ENCODE data around the gene HUNK. TPM values are rescaled to one million over a fixed set of nuclear protein-coding genes. Genes with fewer than 3 reads are reported as not detected.
A peak's percentile ranks its signal among the peaks of the same experiment; 100 is the strongest.
"Not testable (repeated sequence)": the region's sequence is repeated elsewhere in the genome, so short reads cannot be mapped to it uniquely, and the experiment has no call there.

The HUNK gene
- polyA plus RNA-seq, 1 donor = 9.1 TPM

DNA sequence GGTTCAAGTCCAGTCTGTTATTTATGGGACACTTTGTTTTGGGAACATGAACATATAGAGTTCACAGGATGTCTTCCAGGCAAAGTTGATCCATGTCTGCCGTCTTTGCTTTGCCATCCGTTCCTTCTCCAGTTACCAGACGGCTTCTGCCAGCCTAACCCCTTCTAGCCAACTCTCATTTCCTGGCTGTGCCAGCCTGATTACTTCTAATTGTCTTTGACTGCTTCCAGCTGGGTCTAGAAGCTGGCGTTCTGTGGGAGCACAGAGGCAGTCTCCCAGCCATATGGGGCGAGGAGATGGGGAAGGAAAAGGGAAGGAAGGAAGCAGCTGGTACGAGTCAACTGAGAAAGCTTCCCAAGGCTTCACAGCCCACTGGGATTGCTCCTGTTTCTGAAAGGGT is 3.1 kb upstream of the HUNK start:
- H3K36me3 ChIP-seq (ENCODE audit: control insufficient read depth, insufficient read depth, low read length) = no peaks in the 10 kb centered on the region
- no peak overlapping the region for H3K4me3 ChIP-seq (ENCODE audit: low read length)
- DNase-seq = no peak
- 100% methylated on average over 1 of the region's 6 CpGs for WGBS (ENCODE audit: insufficient coverage, low lambda C conversion rate)
- H3K4me1 ChIP-seq (ENCODE audit: control insufficient read depth, insufficient read depth, low read length) = peaks cover 7% of the 10 kb centered on the region
- H3K27me3 ChIP-seq (ENCODE audit: control insufficient read depth, insufficient read depth, low read length) = no peaks in the 10 kb centered on the region
- H3K27ac ChIP-seq (ENCODE audit: low read length) = no peak overlapping the region
- no peaks in the 10 kb centered on the region for H3K9me3 ChIP-seq (ENCODE audit: control insufficient read depth, low read depth, low read length)

DNA sequence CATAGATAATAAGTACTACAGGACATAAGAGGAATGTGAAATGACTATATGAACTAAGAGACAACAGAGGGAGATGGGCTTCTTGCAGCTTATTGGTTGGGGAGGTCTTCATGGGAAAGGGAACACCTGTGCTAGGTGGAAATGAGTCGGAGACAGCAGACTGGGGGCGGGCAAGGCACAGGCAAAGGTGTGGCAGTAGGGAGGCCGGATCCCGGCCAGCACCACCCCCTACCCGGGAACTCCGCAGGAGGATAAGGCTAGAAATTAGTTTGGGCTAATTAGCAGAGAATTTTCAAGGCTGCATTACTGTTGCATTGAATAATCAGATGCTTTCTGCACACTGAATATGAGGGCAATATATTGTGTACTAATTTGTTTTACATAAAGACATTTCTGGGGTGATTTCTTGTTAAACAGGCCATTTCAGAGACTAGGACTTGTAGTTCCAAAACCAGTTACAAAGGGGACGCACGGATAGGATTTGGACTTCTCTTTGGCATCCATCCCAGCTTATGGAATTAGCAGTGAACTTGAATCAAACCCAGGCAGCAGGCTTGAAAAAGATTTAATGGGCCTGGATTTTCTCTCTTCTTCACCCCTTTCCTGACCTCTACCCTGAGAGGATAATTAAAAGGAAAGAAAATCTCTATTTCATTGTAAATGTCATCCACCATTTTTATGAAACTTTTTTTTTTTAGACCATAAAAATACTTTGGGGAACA is 2.2 kb upstream of the HUNK start:
- H3K27ac ChIP-seq (ENCODE audit: low read length) = no peak overlapping the region
- no peak overlapping the region for H3K4me3 ChIP-seq (ENCODE audit: low read length)
- H3K27me3 ChIP-seq (ENCODE audit: control insufficient read depth, insufficient read depth, low read length) = no peaks in the 10 kb centered on the region
- peaks cover 12% of the 10 kb centered on the region for H3K4me1 ChIP-seq (ENCODE audit: control insufficient read depth, insufficient read depth, low read length)
- DNase-seq = no peak
- H3K36me3 ChIP-seq (ENCODE audit: control insufficient read depth, insufficient read depth, low read length) = no peaks in the 10 kb centered on the region
- no CpG with 5 or more reads among the region's 8 CpGs for WGBS (ENCODE audit: insufficient coverage, low lambda C conversion rate)
- no peaks in the 10 kb centered on the region for H3K9me3 ChIP-seq (ENCODE audit: control insufficient read depth, low read depth, low read length)

GRCh38 chr21:31871371-31871770 is 1.4 kb upstream of the HUNK start:
- not testable (repeated sequence) for DNase-seq; H3K36me3 ChIP-seq (ENCODE audit: control insufficient read depth, insufficient read depth, low read length); H3K27me3 ChIP-seq (ENCODE audit: control insufficient read depth, insufficient read depth, low read length); H3K4me1 ChIP-seq (ENCODE audit: control insufficient read depth, insufficient read depth, low read length); H3K27ac ChIP-seq (ENCODE audit: low read length); H3K4me3 ChIP-seq (ENCODE audit: low read length); H3K9me3 ChIP-seq (ENCODE audit: control insufficient read depth, low read depth, low read length)
- no CpG with 5 or more reads among the region's 14 CpGs for WGBS (ENCODE audit: insufficient coverage, low lambda C conversion rate)

GRCh38 chr21:31872072-31872451 is 758 bp upstream of the HUNK start:
- H3K4me1 ChIP-seq (ENCODE audit: control insufficient read depth, insufficient read depth, low read length) = peaks cover 10% of the 10 kb centered on the region
- no peaks in the 10 kb centered on the region for H3K27me3 ChIP-seq (ENCODE audit: control insufficient read depth, insufficient read depth, low read length)
- WGBS (ENCODE audit: insufficient coverage, low lambda C conversion rate) = no CpG with 5 or more reads among the region's 12 CpGs
- peak overlapping the region; percentile 81 for H3K4me3 ChIP-seq (ENCODE audit: low read length)
- DNase-seq = no peak
- H3K27ac ChIP-seq (ENCODE audit: low read length) = peak overlapping the region; percentile 77
- no peaks in the 10 kb centered on the region for H3K36me3 ChIP-seq (ENCODE audit: control insufficient read depth, insufficient read depth, low read length)
- no peaks in the 10 kb centered on the region for H3K9me3 ChIP-seq (ENCODE audit: control insufficient read depth, low read depth, low read length)

GRCh38 chr21:31873275-31873695 is 465 bp downstream of the HUNK start:
- Histone ChIP-seq H3K4me3 (ENCODE audit: low read length) (peak overlapping the region; percentile 81), H3K27ac (ENCODE audit: low read length) (no peak overlapping the region), H3K27me3 (ENCODE audit: control insufficient read depth, insufficient read depth, low read length) (no peaks in the 10 kb centered on the region), H3K36me3 (ENCODE audit: control insufficient read depth, insufficient read depth, low read length) (no peaks in the 10 kb centered on the region), H3K4me1 (ENCODE audit: control insufficient read depth, insufficient read depth, low read length) (peaks cover 13% of the 10 kb centered on the region), H3K9me3 (ENCODE audit: control insufficient read depth, low read depth, low read length) (no peaks in the 10 kb centered on the region)
- peak; percentile 16 to 76 for DNase-seq
- WGBS (ENCODE audit: insufficient coverage, low lambda C conversion rate) = no CpG with 5 or more reads among the region's 58 CpGs

- WGBS (ENCODE audit: insufficient coverage, low lambda C conversion rate) = no CpG with 5 or more reads among the region's 77 CpGs
- H3K36me3 ChIP-seq (ENCODE audit: control insufficient read depth, insufficient read depth, low read length) = no peaks in the 10 kb centered on the region
- H3K27ac ChIP-seq (ENCODE audit: low read length) = peak overlapping the region; percentile 64
- no peaks in the 10 kb centered on the region for H3K9me3 ChIP-seq (ENCODE audit: control insufficient read depth, low read depth, low read length)
- peaks cover 13% of the 10 kb centered on the region for H3K4me1 ChIP-seq (ENCODE audit: control insufficient read depth, insufficient read depth, low read length)
- no peaks in the 10 kb centered on the region for H3K27me3 ChIP-seq (ENCODE audit: control insufficient read depth, insufficient read depth, low read length)
- peak overlapping the region; percentile 81 for H3K4me3 ChIP-seq (ENCODE audit: low read length)
- DNase-seq = peak; percentile 50 to 72
These were observed 1.1 kb downstream of the HUNK start for GRCh38 chr21:31873696-31874599.

- Histone ChIP-seq H3K4me3 (ENCODE audit: low read length) (peak overlapping the region; percentile 81), H3K9me3 (ENCODE audit: control insufficient read depth, low read depth, low read length) (no peaks in the 10 kb centered on the region), H3K36me3 (ENCODE audit: control insufficient read depth, insufficient read depth, low read length) (peaks cover 3% of the 10 kb centered on the region), H3K27me3 (ENCODE audit: control insufficient read depth, insufficient read depth, low read length) (no peaks in the 10 kb centered on the region), H3K4me1 (ENCODE audit: control insufficient read depth, insufficient read depth, low read length) (peaks cover 13% of the 10 kb centered on the region), H3K27ac (ENCODE audit: low read length) (peak overlapping the region; percentile 14)
- peak; percentile 31 to 64 for DNase-seq
- WGBS (ENCODE audit: insufficient coverage, low lambda C conversion rate) = no CpG with 5 or more reads among the region's 12 CpGs
These were observed 2.0 kb downstream of the HUNK start for GRCh38 chr21:31874812-31875212.

DNA sequence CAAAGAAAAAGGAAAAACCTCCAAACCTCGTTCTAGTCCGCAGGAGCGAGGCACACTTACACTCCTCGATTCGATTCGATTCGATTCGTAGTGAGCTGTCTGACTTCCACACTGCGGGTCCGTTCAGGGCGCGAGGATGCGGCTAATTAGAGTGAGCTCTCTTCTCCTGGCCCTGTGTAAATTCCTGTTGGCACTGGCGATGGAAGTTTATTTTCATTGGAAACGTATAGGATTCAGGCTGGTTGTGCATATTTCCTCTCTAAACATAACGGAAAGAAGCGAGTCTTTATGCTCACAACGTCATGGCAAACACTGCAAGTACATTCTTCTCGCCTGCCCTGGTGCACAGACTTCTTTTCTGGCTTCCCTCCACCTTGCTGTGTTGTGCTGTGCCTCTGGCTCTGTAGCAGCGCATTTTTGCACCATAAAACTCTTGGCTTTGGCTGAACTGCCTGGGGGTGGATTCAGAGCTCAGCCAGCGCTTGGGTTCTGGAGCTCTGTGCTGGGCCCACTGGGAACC is 2.7 kb downstream of the HUNK start:
- 39% methylated on average over 3 of the region's 21 CpGs for WGBS (ENCODE audit: insufficient coverage, low lambda C conversion rate)
- no peaks in the 10 kb centered on the region for H3K9me3 ChIP-seq (ENCODE audit: control insufficient read depth, low read depth, low read length)
- no peaks in the 10 kb centered on the region for H3K27me3 ChIP-seq (ENCODE audit: control insufficient read depth, insufficient read depth, low read length)
- no peak for DNase-seq
- H3K4me3 ChIP-seq (ENCODE audit: low read length) = no peak overlapping the region
- H3K4me1 ChIP-seq (ENCODE audit: control insufficient read depth, insufficient read depth, low read length) = peaks cover 13% of the 10 kb centered on the region
- H3K36me3 ChIP-seq (ENCODE audit: control insufficient read depth, insufficient read depth, low read length) = peaks cover 3% of the 10 kb centered on the region
- H3K27ac ChIP-seq (ENCODE audit: low read length) = no peak overlapping the region

DNA sequence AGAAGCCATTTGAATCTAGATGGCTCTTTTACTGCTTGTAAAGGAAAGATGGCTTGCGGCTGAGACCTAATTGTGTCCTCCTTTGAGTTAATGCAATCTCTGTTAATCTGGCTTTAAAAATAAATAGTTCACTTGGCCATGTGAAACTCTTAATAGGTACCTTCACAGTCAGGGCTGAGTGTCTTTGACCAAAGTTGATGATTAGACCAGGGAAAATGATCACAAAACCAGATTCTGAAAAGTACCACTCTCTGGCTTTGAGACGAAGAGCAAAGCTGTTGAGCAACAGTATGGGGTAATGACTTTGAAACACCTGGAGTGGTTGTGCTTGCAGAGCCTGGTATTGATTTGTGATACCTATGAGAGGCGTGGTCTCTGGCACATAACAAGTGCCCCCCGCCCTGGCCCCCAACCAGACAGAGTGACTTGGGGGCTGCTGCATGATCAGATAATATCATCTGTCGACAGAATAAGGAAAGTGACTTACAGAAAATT is 4.7 kb downstream of the HUNK start:
- no peak overlapping the region for H3K4me3 ChIP-seq (ENCODE audit: low read length)
- peaks cover 3% of the 10 kb centered on the region for H3K36me3 ChIP-seq (ENCODE audit: control insufficient read depth, insufficient read depth, low read length)
- DNase-seq = peak in 1 of 2 donors; percentile 46
- H3K9me3 ChIP-seq (ENCODE audit: control insufficient read depth, low read depth, low read length) = no peaks in the 10 kb centered on the region
- H3K4me1 ChIP-seq (ENCODE audit: control insufficient read depth, insufficient read depth, low read length) = peaks cover 8% of the 10 kb centered on the region
- peak overlapping the region; percentile 9 for H3K27ac ChIP-seq (ENCODE audit: low read length)
- no peaks in the 10 kb centered on the region for H3K27me3 ChIP-seq (ENCODE audit: control insufficient read depth, insufficient read depth, low read length)
- no CpG with 5 or more reads among the region's 5 CpGs for WGBS (ENCODE audit: insufficient coverage, low lambda C conversion rate)

DNA sequence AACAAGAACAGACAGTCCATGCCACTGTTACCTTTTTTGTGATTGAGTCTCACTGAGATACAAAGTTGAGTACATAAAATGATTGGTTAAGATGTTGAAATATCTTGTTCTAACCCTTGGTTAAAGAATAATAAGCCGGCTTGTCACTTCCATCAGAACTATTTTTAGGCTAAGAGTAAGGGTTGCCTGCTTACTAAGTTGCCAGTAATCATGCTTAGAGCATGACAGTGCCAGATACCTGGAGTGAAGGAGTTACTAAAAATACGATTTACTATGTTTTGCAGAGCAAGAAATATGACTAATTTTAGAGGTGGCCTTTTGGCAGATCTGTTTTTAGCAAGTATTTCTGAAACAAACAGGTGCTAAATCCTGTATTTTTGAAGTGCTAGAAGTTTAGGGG is 6.0 kb downstream of the HUNK start:
- H3K27ac ChIP-seq (ENCODE audit: low read length) = no peak overlapping the region
- no peaks in the 10 kb centered on the region for H3K27me3 ChIP-seq (ENCODE audit: control insufficient read depth, insufficient read depth, low read length)
- no peak overlapping the region for H3K4me3 ChIP-seq (ENCODE audit: low read length)
- peaks cover 3% of the 10 kb centered on the region for H3K36me3 ChIP-seq (ENCODE audit: control insufficient read depth, insufficient read depth, low read length)
- no peak for DNase-seq
- H3K4me1 ChIP-seq (ENCODE audit: control insufficient read depth, insufficient read depth, low read length) = peaks cover 8% of the 10 kb centered on the region
- H3K9me3 ChIP-seq (ENCODE audit: control insufficient read depth, low read depth, low read length) = no peaks in the 10 kb centered on the region
- no CpG with 5 or more reads among the region's 2 CpGs for WGBS (ENCODE audit: insufficient coverage, low lambda C conversion rate)

All from large intestine (tissue), 3 donors.